HG02623 (cell line): Measurements from ENCODE around the gene L3MBTL2.
"Not testable (repeated sequence)": the region's sequence is repeated elsewhere in the genome, so short reads cannot be mapped to it uniquely, and the experiment has no call there.

Experiments
- ATAC-seq: cut with Tn5 transposase; IDR thresholded peaks from one replicate; pipeline ENCODE4 v1.9.1; 2021; ENCODE audit warnings: moderate library complexity; ENCODE audit not compliant: unreplicated experiment

L3MBTL2 gene

DNA sequence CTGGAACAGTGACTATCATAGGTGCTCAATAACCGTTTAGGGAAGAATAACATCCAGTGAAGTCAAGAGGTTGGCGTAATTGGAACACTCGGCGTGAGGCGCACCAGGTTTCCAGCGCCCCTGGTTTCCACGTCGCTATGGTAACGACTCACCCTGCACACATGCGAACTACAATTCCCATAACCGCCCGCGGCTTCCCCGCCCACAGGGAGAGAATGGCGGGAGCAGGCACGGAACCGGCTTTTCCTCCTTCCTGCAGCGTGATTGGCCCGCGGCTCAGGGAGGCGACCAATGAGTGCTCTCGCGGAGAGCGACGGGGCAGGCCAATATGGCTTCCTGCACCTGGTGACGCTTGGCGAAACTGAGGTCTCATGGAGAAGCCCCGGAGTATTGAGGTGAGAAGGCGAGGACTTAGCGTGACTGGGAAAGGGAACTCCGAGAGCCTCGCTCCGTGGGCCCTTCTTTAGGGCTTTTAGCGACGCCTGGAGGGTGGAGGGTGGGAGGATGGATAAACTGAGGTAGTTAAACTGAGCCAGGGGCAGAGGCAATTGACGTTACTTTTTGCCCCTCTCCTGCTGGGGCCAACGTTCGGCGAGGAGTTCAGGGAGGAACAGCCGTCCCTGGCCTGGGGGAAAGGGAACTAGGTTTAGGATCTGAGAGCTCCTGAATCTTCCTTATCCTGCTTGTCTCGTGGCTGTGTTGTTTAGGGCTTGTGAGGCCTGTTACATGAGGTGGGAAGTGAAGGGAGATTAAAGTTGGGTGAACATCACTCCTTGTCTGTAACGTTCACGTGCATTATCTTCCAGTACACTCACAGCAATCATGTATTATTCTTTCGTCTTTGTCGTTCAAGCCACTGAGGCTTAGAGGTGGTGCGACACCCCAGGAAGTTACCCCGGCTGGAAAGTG, at the start of gene L3MBTL2:
L3MBTL2 (plus strand) TSS at position 321 of the 909 bp plus-strand sequence; CDS start at position 372, 51 bp downstream.
- peak; percentile 94 for ATAC-seq

DNA sequence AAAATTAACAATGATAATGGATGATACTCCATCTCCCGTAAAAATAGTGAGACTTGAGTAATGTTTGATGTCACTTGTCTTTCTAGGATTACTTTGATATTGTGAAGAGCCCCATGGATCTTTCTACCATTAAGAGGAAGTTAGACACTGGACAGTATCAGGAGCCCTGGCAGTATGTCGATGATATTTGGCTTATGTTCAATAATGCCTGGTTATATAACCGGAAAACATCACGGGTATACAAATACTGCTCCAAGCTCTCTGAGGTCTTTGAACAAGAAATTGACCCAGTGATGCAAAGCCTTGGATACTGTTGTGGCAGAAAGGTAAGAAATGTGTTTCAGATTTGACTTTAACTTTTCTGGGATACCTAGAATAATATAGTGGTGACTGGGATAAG, 48.0 kb upstream of the L3MBTL2 start:
- no peak for ATAC-seq

DNA sequence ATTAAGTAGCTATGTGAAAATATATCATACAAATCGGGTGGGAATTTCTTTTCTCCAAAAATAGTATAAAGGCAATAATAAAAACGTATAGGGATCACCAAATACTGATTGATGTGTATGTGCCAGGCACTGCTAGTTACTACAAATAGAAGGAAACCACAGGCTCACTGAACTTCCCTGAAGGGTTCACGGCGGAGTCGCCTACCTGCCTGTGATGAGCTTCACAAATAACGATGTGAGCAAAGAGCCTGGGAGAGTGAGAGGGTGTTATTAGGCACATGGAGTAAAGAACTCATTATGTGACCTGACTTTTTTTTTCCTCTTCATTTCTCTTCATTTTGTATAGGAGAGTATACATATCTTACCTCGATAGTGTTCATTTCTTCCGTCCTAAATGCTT, 36.0 kb upstream of the L3MBTL2 start:
- ATAC-seq, result no peak

DNA sequence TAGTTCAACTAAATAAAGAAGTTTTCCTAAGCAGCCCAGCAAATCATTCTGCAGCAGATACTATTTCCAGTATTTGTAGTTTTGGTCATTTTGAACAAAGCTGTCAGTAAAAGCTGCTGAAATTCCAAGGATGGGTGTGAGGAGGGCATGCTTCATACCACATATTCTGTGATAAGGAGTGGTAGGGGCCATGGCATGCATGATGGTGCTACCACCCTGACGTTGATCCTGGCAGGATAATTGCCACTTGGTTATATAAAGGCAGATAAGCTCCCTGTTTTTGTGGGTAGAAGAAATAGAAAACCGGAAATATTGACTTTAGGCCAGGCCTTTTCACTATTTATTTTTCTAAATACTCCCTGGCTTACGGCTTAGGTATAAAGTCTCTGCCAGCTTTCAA, 33.1 kb upstream of the L3MBTL2 start:
- ATAC-seq, result no peak

DNA sequence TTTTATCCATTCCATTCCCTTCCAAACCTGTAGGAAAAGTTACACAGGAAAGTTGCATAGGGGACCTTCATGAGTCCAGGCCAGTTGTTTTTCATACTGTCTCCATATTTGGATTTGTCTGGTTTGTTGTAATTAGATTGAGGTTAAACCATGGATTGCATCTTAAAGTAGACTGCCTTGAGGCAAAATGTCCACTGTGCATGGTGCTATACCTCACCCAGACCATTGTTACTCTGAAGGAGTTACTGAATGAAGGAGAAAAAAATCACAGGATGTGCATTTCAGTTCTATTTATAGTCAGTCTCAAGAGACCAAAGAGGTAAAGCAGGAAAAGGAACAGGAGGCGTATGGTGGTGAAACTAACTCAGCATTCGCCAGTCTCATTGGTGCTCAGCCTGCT, 29.6 kb upstream of the L3MBTL2 start:
- no peak for ATAC-seq

DNA sequence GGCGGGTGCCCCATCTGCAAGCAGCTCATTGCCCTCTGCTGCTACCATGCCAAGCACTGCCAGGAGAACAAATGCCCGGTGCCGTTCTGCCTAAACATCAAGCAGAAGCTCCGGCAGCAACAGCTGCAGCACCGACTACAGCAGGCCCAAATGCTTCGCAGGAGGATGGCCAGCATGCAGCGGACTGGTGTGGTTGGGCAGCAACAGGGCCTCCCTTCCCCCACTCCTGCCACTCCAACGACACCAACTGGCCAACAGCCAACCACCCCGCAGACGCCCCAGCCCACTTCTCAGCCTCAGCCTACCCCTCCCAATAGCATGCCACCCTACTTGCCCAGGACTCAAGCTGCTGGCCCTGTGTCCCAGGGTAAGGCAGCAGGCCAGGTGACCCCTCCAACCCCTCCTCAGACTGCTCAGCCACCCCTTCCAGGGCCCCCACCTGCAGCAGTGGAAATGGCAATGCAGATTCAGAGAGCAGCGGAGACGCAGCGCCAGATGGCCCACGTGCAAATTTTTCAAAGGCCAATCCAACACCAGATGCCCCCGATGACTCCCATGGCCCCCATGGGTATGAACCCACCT, 28.0 kb upstream of the L3MBTL2 start:
- no peak for ATAC-seq

DNA sequence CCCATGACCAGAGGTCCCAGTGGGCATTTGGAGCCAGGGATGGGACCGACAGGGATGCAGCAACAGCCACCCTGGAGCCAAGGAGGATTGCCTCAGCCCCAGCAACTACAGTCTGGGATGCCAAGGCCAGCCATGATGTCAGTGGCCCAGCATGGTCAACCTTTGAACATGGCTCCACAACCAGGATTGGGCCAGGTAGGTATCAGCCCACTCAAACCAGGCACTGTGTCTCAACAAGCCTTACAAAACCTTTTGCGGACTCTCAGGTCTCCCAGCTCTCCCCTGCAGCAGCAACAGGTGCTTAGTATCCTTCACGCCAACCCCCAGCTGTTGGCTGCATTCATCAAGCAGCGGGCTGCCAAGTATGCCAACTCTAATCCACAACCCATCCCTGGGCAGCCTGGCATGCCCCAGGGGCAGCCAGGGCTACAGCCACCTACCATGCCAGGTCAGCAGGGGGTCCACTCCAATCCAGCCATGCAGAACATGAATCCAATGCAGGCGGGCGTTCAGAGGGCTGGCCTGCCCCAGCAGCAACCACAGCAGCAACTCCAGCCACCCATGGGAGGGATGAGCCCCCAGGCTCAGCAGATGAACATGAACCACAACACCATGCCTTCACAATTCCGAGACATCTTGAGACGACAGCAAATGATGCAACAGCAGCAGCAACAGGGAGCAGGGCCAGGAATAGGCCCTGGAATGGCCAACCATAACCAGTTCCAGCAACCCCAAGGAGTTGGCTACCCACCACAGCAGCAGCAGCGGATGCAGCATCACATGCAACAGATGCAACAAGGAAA, 27.3 kb upstream of the L3MBTL2 start:
- ATAC-seq, result no peak

DNA sequence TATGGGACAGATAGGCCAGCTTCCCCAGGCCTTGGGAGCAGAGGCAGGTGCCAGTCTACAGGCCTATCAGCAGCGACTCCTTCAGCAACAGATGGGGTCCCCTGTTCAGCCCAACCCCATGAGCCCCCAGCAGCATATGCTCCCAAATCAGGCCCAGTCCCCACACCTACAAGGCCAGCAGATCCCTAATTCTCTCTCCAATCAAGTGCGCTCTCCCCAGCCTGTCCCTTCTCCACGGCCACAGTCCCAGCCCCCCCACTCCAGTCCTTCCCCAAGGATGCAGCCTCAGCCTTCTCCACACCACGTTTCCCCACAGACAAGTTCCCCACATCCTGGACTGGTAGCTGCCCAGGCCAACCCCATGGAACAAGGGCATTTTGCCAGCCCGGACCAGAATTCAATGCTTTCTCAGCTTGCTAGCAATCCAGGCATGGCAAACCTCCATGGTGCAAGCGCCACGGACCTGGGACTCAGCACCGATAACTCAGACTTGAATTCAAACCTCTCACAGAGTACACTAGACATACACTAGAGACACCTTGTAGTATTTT, 26.6 kb upstream of the L3MBTL2 start:
- no peak for ATAC-seq

DNA sequence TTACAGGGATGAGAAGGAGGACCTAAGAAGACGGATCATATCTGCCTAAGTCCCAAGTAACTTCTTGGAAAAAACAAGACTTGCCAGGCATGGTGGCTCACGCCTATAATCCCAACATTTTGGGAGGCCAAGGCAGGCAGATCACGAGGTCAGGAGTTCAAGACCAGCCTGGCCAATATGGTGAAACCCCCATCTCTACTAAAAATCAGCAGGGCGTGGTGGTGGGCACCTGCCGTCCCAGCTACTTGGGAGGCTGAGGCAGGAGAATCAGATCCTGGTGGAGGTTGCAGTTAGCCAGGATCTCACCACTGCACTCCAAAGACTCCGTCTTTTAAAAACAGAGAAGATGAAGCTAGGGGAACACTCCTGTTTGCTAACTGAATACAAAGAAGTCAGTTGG, 24.8 kb upstream of the L3MBTL2 start:
- not testable (repeated sequence) for ATAC-seq

DNA sequence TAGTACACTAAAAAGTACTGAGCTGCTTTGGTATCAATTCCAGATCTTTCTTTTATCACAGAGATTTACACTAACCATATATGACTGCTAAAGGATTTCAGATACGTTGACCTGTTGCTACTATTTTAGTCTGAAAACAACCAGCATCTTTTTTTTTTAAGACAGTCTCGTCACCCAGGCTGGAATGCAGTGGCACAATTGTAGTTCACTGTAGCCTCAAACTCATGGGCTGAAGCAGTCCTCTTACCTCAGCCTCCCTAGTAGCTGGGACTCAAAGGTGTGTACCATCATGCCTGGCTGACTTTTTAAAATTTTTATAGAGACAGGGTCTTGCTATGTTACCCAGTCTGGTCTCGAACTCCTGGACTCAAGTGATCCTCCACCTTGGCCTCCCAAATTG, 24.2 kb upstream of the L3MBTL2 start:
- no peak for ATAC-seq

DNA sequence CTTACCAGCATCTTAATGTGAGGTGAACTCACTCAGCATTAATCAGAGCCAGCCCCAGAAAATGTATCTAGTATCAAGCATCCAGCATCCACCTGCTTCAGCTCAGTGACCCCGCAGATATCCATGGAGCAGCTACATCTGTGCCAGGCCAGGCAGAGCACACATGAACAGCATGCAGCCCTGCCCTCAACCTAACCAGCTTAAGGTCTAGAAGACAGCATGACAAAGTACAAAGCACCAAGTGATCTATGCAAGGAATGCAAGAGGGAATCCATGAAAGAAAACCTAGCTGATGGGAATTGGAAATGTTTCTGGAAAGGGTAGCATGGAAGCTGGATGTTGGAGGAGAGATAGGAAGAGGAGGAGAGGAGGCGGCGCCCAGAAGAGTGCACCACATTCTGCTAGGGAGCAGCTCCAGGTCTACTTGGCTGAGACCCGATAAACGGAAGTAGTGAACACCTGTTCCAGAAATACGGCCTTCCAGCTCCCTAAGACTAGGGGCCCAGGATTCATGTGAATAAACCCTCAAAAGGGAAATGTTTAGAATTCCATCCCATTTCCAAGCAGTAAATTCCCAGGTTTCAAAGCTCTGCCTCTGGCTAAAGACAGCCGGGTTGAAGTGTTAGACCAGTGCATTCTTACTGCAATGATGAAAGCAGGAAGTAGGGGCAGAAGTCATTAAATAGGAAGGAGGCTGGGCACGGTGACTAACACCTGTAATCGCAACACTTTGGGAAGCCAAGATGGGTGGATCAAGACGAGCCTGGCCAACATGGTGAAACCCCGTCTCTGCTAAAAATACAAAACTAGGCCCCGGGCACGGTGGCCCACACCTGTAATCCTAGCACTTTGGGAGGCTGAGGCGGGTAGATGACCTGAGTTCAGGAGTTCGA, 23.5 kb upstream of the L3MBTL2 start:
- ATAC-seq, result no peak

DNA sequence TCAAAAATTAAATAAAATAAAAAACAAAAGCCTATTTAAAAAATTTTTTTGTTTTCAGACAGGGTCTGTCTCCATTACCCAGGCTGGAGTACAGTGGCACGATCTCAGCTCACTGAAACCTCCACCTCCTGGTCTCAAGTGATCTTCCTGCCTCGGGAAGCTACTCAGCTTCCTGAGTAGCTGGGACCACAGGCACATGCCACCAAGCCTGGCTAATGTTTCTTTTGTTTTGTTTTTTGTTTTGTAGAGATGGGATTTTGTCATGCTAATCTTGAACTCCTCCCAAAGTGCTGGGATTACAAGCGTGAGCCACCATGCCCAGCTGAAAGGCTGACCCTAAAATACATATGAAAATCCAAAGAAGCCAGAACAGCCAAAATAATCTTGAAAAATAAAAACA, 20.4 kb upstream of the L3MBTL2 start:
- no peak for ATAC-seq

DNA sequence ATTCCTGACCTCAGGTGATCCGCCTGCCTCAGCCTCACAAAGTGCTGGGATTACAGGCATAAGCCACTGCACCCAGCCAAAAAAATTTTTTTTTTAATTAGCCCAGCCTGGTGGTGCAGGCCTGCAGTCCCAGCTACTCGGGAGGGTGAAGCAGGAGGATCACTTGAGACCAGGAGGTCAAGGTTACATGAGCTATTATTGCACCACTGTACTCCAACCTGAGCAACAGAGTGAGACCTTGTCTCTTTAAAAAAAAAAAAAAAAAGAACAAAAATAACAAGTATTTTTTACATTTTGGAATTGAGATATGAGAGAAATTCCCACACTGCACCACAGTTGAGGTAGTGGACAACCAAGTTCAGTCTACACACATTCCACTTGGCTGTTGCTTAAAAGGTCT, 13.6 kb upstream of the L3MBTL2 start:
- ATAC-seq, result no peak

DNA sequence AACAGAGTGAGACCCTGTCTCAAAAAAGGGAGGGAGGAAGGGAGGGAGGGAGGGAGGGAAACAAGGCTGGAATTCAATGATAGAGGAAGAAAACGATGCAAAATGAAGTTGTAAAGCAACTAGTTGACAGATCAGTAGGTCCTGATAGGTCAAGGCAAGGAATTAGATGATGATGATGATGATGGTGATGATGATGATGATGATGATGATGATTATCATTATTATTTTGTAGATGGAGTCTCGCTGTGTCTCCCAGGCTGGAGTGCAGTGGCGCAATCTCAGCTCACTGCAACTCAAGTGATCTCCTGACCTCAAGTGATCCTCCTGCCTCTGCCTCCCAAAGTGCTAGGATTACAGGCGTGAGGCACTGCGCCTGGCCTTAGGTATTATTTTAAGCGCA, 11.3 kb upstream of the L3MBTL2 start:
- ATAC-seq, result no peak

DNA sequence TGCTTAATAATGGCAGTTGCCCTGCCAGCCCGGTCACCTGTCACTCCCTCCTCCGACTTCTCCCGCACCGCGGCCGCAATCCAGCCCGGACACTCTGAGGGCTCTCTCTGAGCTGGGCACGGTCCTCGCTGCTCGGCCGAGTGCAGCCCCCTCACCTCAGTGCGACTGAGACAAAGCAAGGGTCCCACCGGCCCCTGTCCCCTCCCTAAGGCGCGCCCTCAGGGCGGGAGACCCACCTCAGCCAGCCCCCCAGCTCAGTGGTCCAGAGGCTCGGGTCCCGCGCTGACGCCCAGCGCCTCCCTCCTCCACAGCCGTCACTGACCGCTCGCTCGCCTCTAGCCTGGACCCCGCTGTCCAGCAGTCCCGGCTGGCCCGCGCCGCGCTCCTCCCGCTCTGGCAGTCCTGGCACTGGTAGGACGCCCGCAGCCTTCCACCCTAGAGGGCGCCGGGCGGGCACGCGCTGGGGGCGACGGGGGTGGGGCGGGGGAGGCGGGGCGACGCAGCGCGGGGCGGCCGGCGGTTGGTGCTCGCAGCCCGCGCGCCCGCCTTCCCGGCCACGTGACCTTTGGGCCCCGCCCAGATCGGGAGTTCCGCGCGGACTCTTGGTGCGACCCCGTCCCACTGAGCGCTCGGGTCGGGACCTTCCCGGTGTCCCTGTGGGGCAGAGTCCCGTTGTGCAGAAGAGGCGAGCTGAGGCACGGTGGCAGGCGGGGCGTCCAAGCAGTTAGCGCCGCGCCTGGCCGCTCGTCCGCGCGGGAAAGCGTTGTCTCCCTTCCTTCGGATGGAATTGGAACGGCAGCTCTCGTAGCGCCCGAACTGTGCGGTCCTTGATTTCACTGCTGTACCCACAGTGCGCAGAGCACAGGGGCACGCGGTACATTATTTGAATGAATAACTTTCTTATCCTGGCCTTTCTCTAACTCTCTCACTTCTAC, 7.8 kb upstream of the L3MBTL2 start:
- peak; percentile 69 for ATAC-seq

DNA sequence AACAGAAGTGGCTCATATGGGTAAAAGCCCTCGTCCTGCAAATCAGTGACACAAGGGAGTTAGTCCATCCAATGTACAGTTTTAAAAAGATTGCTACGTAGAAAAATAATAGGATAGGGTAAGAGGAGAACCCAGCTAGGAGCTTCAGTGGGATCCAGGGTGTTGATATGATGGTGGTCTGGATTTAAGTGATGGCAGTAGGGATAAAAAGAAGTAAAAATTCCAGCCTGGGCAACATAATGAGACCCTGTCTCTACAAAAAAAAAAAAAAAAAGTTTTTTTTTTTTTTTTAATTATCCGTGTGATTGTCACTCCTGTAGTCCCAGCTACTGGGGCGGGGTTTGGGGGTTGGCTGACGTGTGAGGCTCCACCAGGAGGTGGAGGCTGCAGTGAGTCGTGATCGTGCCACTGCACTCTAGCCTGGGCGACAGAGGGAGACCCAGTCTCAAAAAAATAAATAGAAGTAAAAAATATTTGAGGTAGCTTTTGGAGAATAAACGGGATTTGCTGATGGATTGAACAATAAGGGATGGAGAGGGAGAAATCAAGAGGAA, 7.0 kb upstream of the L3MBTL2 start:
- no peak for ATAC-seq

DNA sequence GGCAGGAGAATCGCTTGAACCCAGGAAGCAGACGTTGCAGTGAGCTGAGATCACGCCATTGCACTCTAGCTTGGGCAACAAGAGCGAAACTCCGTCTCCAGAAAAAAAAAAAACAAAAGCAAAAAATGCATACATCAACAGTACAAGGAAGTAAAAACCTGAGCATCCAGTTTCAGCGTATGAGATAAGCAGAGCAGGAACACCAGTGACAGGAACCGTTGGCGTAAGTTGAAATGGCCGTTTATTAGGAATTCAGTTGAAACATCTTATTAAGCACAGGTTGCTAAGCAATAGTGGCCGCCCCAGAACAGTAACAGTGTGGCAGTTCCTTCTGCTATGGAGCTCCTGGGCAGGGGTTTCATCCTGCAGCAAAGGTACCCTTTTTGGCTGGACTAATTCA, 4.0 kb upstream of the L3MBTL2 start:
- ATAC-seq, result no peak

DNA sequence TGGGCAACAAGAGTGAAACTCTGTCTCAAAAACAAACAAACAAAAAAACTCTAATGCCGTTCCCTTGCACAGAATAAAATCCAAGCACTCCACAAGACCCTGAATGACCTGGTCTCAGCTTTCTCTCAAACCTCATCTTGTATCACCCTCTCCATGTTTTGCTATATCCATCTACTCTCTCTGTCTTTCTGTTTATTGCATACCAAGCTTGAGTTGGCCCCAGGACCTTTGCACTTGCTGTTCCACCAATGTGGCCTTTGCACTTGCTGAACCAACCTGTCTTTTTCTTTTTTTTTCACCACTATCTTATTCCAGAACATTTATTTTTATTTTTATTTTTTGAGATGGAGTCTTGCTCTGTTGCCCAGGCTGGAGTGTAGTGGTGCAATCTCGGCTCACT, 2.0 kb upstream of the L3MBTL2 start:
- no peak for ATAC-seq

DNA sequence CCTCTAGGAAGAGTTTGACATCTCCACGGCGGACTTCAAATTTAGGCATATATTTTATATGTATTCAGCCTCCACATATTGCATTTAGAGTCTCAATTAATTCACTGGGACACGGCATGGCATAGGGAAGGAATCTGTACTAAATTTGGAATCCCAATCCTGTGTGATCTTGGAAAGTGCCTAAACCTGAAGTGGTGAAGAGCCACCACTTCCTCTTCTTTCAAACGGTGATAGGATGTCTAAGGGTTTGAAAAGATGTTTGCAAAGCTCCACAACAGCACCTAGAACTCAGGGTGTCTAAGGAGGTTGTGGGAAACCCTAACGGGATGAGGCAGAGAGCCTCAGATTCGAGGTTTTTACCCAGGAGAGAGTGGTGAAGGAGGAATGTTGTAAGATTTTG, 1.0 kb upstream of the L3MBTL2 start:
- ATAC-seq, result no peak
